A673 (cell line): ENCODE results near the gene SLC35A3.

Experiments used
- EZH2 ChIP-seq: fragments of 200-600 bp; sonication (generic); IDR thresholded peaks from 2 replicates; pipeline ENCODE4 v1.6.1; 2017; ENCODE audit warnings: borderline replicate concordance, low read depth, mild to moderate bottlenecking, mixed read lengths, antibody characterized with exemption, low read length; ENCODE audit not compliant: poor library complexity, severe bottlenecking
- TF ChIP-seq, protein P1 (sequence below): fragments of 300-800, 200-600 bp; sonication (generic); conservative IDR thresholded peaks from 2 replicates; pipeline ENCODE4 v1.5.1; 2017; ENCODE audit warnings: low read depth, mild to moderate bottlenecking, antibody characterized with exemption, low read length, moderate library complexity, mixed read lengths

DNA sequence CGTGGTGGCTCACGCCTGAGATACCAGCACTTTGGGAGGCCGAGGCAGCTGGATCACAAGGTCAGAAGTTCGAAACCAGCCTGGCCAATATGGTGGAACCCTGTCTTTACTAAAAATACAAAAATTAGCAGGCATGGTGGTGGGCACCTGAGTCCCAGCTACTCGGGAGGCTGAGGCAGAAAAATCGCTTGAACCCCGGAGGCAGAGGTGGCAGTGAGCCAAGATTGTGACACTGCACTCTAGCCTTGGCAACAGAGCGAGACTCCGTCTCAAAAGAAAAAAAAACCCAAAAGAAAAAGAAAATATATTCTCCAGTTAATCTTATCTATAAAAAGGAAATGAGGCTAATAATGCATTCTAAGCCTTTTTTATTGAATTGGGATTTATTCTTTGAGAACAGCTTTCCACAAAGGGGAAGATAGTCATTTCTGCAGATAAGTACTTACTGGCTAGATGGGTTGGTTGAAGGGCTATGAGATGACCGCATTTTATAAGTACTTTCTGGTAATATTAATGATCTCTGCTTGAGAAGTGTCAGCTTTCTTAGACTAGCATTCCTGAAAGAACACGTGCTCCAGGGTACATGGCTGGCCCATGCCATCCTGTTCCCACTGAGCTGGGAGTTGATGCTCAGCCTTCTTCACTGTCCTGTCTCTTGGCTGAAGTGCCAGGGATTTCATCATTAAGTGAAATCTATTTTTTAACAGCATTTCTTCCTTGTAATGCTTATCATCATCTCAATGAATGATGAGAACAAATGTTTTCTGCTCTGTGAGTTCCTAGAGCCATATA, 105.0 kb downstream of the SLC35A3 start:
- TF ChIP-seq, protein P1, sequence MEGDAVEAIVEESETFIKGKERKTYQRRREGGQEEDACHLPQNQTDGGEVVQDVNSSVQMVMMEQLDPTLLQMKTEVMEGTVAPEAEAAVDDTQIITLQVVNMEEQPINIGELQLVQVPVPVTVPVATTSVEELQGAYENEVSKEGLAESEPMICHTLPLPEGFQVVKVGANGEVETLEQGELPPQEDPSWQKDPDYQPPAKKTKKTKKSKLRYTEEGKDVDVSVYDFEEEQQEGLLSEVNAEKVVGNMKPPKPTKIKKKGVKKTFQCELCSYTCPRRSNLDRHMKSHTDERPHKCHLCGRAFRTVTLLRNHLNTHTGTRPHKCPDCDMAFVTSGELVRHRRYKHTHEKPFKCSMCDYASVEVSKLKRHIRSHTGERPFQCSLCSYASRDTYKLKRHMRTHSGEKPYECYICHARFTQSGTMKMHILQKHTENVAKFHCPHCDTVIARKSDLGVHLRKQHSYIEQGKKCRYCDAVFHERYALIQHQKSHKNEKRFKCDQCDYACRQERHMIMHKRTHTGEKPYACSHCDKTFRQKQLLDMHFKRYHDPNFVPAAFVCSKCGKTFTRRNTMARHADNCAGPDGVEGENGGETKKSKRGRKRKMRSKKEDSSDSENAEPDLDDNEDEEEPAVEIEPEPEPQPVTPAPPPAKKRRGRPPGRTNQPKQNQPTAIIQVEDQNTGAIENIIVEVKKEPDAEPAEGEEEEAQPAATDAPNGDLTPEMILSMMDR: no peak
- TF ChIP-seq EZH2: no peak
